ENCODE measurements around the gene ZNF397. TPM values are rescaled to one million over a fixed set of nuclear protein-coding genes. Genes with fewer than 3 reads are reported as not detected.

The ZNF397 gene
- total RNA-seq, 1 experiment from 2014 or later = 9.8 TPM

DNA sequence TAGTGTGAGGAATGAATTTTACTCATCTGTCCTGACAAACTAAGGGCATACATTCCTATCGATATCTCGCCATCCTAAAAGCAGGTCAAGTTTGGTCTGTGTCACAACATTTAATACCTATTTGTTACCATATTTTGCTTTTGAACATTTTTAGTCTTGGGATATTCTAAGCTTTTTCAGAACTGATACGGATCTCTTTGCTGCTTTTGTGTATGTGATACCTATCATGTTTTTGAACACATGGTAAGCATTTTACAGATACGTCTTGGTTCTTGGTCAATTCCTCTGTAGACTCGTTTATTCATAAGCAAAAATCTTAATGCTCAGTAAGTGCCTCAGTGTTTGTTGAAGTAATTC lies 592 bp downstream of the ZNF397 start:
- Histone ChIP-seq H3K36me3 (ENCODE audit: control insufficient read depth, insufficient read depth, low read length) (peaks cover 7% of the 10 kb centered on the region; the same call in 1 of the 2 replicates), H3K4me1 (ENCODE audit: control insufficient read depth, insufficient read depth, low read length) (peaks cover 3% of the 10 kb centered on the region; the same call in 1 of the 2 replicates), H3K27ac (ENCODE audit: low read length) (peak overlapping the region; percentile 93), H3K27me3 (ENCODE audit: control insufficient read depth, insufficient read depth, low read length) (no peaks in the 10 kb centered on the region), H3K9me3 (ENCODE audit: control insufficient read depth, insufficient read depth, low read depth, low read length) (peaks cover 45% of the 10 kb centered on the region), H3K4me3 (ENCODE audit: low read depth in 2 of 2, low read length in 2 of 2) (peak overlapping the region; percentile 52 to 78)
- no peak for ATAC-seq
- in situ Hi-C loops (cut with HindIII; ENCODE audit: low pct_unique_long_range_greater_than_20kb, low sequenced_read_pairs) = no loop called here
- TF ChIP-seq TCF7L2 (IDR thresholded peaks at IDR 0.05; ENCODE audit: low read depth, low read length) (no peak), SIN3A (IDR thresholded peaks at IDR 0.05; ENCODE audit: borderline replicate concordance, insufficient read depth, low read depth, low read length) (no peak), POLR2AphosphoS5 (IDR thresholded peaks at IDR 0.05; ENCODE audit: low read depth, low read length) (no peak)
- TF ChIP-seq, protein P1, sequence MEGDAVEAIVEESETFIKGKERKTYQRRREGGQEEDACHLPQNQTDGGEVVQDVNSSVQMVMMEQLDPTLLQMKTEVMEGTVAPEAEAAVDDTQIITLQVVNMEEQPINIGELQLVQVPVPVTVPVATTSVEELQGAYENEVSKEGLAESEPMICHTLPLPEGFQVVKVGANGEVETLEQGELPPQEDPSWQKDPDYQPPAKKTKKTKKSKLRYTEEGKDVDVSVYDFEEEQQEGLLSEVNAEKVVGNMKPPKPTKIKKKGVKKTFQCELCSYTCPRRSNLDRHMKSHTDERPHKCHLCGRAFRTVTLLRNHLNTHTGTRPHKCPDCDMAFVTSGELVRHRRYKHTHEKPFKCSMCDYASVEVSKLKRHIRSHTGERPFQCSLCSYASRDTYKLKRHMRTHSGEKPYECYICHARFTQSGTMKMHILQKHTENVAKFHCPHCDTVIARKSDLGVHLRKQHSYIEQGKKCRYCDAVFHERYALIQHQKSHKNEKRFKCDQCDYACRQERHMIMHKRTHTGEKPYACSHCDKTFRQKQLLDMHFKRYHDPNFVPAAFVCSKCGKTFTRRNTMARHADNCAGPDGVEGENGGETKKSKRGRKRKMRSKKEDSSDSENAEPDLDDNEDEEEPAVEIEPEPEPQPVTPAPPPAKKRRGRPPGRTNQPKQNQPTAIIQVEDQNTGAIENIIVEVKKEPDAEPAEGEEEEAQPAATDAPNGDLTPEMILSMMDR (IDR thresholded peaks at IDR 0.05) = no peak
- TF ChIP-seq, protein P2, sequence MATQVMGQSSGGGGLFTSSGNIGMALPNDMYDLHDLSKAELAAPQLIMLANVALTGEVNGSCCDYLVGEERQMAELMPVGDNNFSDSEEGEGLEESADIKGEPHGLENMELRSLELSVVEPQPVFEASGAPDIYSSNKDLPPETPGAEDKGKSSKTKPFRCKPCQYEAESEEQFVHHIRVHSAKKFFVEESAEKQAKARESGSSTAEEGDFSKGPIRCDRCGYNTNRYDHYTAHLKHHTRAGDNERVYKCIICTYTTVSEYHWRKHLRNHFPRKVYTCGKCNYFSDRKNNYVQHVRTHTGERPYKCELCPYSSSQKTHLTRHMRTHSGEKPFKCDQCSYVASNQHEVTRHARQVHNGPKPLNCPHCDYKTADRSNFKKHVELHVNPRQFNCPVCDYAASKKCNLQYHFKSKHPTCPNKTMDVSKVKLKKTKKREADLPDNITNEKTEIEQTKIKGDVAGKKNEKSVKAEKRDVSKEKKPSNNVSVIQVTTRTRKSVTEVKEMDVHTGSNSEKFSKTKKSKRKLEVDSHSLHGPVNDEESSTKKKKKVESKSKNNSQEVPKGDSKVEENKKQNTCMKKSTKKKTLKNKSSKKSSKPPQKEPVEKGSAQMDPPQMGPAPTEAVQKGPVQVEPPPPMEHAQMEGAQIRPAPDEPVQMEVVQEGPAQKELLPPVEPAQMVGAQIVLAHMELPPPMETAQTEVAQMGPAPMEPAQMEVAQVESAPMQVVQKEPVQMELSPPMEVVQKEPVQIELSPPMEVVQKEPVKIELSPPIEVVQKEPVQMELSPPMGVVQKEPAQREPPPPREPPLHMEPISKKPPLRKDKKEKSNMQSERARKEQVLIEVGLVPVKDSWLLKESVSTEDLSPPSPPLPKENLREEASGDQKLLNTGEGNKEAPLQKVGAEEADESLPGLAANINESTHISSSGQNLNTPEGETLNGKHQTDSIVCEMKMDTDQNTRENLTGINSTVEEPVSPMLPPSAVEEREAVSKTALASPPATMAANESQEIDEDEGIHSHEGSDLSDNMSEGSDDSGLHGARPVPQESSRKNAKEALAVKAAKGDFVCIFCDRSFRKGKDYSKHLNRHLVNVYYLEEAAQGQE (IDR thresholded peaks at IDR 0.05; ENCODE audit: insufficient read depth in 1 of 2, low read depth in 2 of 2, low read length in 1 of 2) = no peak
- intact Hi-C loops (cut with micrococcal nuclease; ENCODE audit: unreplicated experiment) = loop anchor here (10.0 kb wide), 1 partner anchor 63 kb away; no protein-coding TSS in a partner anchor
- CTCF ChIA-PET = no interaction called here
- POLR2A ChIA-PET = interaction anchor here (0.7 kb wide), 1 partner anchor 9 kb away, joined by 3 read pairs; no protein-coding TSS in a partner anchor
- no peak for DNase-seq (ENCODE audit: low read depth, low spot score)
- BruUV-seq (replicated peaks) = TSS peak; percentile 81

DNA sequence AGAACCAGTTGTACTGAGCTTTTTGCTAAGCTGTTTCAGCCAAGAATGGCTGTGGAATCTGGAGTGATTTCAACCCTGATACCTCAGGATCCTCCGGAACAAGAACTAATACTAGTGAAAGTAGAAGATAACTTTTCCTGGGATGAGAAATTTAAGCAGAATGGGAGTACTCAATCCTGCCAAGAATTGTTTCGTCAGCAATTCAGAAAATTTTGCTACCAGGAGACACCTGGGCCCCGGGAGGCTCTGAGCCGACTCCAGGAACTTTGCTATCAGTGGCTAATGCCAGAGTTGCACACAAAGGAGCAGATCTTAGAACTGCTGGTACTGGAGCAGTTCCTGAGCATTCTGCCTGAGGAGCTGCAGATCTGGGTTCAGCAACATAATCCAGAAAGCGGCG lies 1.6 kb downstream of the ZNF397 start:
- ATAC-seq (no peak), DNase-seq (ENCODE audit: low read depth, low spot score) (no peak)
- Histone ChIP-seq H3K36me3 (ENCODE audit: control insufficient read depth, insufficient read depth, low read length) (peaks cover 7% of the 10 kb centered on the region; the same call in 1 of the 2 replicates), H3K9me3 (ENCODE audit: control insufficient read depth, insufficient read depth, low read depth, low read length) (peaks cover 53% of the 10 kb centered on the region), H3K4me3 (ENCODE audit: low read depth in 2 of 2, low read length in 2 of 2) (no peak overlapping the region), H3K4me1 (ENCODE audit: control insufficient read depth, insufficient read depth, low read length) (peaks cover 3% of the 10 kb centered on the region; the same call in 1 of the 2 replicates), H3K27ac (ENCODE audit: low read length) (no peak overlapping the region), H3K27me3 (ENCODE audit: control insufficient read depth, insufficient read depth, low read length) (no peaks in the 10 kb centered on the region)
- CTCF ChIA-PET = no interaction called here
- POLR2A ChIA-PET = no interaction called here
- TF ChIP-seq POLR2AphosphoS5 (IDR thresholded peaks at IDR 0.05; ENCODE audit: low read depth, low read length) (no peak), SIN3A (IDR thresholded peaks at IDR 0.05; ENCODE audit: borderline replicate concordance, insufficient read depth, low read depth, low read length) (no peak), TCF7L2 (IDR thresholded peaks at IDR 0.05; ENCODE audit: low read depth, low read length) (no peak)
- TF ChIP-seq, protein P2 (IDR thresholded peaks at IDR 0.05; ENCODE audit: insufficient read depth in 1 of 2, low read depth in 2 of 2, low read length in 1 of 2) = no peak
- TF ChIP-seq, protein P1 (IDR thresholded peaks at IDR 0.05) = no peak
- intact Hi-C loops (cut with micrococcal nuclease; ENCODE audit: unreplicated experiment) = loop anchor here (10.0 kb wide), 1 partner anchor 62 kb away; no protein-coding TSS in a partner anchor
- BruUV-seq (replicated peaks) = no TSS peak
- in situ Hi-C loops (cut with HindIII; ENCODE audit: low pct_unique_long_range_greater_than_20kb, low sequenced_read_pairs) = no loop called here
